ENCODE results near the gene NEURL4. TPM values are rescaled to one million over a fixed set of nuclear protein-coding genes. Genes with fewer than 3 reads are reported as not detected.
"Not testable (repeated sequence)": the region's sequence is repeated elsewhere in the genome, so short reads cannot be mapped to it uniquely, and the experiment has no call there.

The NEURL4 gene
- total RNA-seq = 10 to 100 TPM; 37.6 to 76.7 TPM

- Mint-ChIP-seq H3K9me3 (no peaks in the 10 kb centered on the region), H3K27ac (peak within 1 kb of the TSS; percentile 95 to 98), H3K4me1 (ENCODE audit: low read depth in 2 of 2) (peaks cover 30 to 33% of the 10 kb centered on the region in 2 donors), H3K4me3 (peak within 1 kb of the TSS; percentile 96), H3K36me3 (no peaks in the 10 kb centered on the region), H3K27me3 (no peaks in the 10 kb centered on the region)
- DNase-seq (ENCODE audit: low spot score) (no peak), ATAC-seq (peak in 1 of 2 donors; percentile 28)
These were observed at the start of gene NEURL4 for GRCh38 chr17:7328840-7329373. Gene NEURL4 (minus strand): TSS chr17:7329335. CDS start chr17:7329312, 23 bp downstream.

- Mint-ChIP-seq H3K4me3 (no peak overlapping the region), H3K4me1 (ENCODE audit: low read depth in 2 of 2) (no peaks in the 10 kb centered on the region), H3K27me3 (peaks cover 9 to 15% of the 10 kb centered on the region in 2 donors), H3K9me3 (peaks cover 3% of the 10 kb centered on the region), H3K36me3 (peaks cover 5% of the 10 kb centered on the region), H3K27ac (no peak overlapping the region)
- DNase-seq (ENCODE audit: low spot score) (no peak), ATAC-seq (no peak)
These were observed 45.2 kb upstream of the NEURL4 start for GRCh38 chr17:7374353-7374752.

GRCh38 chr17:7370853-7371252 is 41.7 kb upstream of the NEURL4 start:
- Mint-ChIP-seq H3K27me3 (no peaks in the 10 kb centered on the region), H3K9me3 (no peaks in the 10 kb centered on the region), H3K27ac (no peak overlapping the region), H3K4me1 (ENCODE audit: low read depth in 2 of 2) (no peaks in the 10 kb centered on the region), H3K36me3 (no peaks in the 10 kb centered on the region), H3K4me3 (no peak overlapping the region)
- ATAC-seq (no peak), DNase-seq (ENCODE audit: low spot score) (no peak)

- H3K9me3 Mint-ChIP-seq = no peaks in the 10 kb centered on the region
- no peak for DNase-seq (ENCODE audit: low spot score)
- ATAC-seq = no peak
- H3K36me3 Mint-ChIP-seq = no peaks in the 10 kb centered on the region
- no peaks in the 10 kb centered on the region for H3K27me3 Mint-ChIP-seq
- H3K4me3 Mint-ChIP-seq = no peak overlapping the region
- H3K27ac Mint-ChIP-seq = no peak overlapping the region
- no peaks in the 10 kb centered on the region for H3K4me1 Mint-ChIP-seq (ENCODE audit: low read depth in 2 of 2)
These were observed 40.7 kb upstream of the NEURL4 start for GRCh38 chr17:7369825-7370224.

GRCh38 chr17:7368599-7368994 is 39.5 kb upstream of the NEURL4 start:
- not testable (repeated sequence) for H3K9me3 Mint-ChIP-seq; H3K27ac Mint-ChIP-seq; H3K36me3 Mint-ChIP-seq; H3K4me1 Mint-ChIP-seq (ENCODE audit: low read depth in 2 of 2); H3K4me3 Mint-ChIP-seq; ATAC-seq; H3K27me3 Mint-ChIP-seq; DNase-seq (ENCODE audit: low spot score)

GRCh38 chr17:7367918-7368598 is 38.9 kb upstream of the NEURL4 start:
- H3K27me3 Mint-ChIP-seq = no peaks in the 10 kb centered on the region
- DNase-seq (ENCODE audit: low spot score) (no peak), ATAC-seq (no peak)
- H3K9me3 Mint-ChIP-seq = no peaks in the 10 kb centered on the region
- H3K4me1 Mint-ChIP-seq (ENCODE audit: low read depth in 2 of 2) = no peaks in the 10 kb centered on the region
- H3K4me3 Mint-ChIP-seq = no peak overlapping the region
- no peaks in the 10 kb centered on the region for H3K36me3 Mint-ChIP-seq
- no peak overlapping the region for H3K27ac Mint-ChIP-seq

GRCh38 chr17:7367083-7367482 is 37.9 kb upstream of the NEURL4 start:
- Mint-ChIP-seq H3K9me3 (no peaks in the 10 kb centered on the region), H3K36me3 (no peaks in the 10 kb centered on the region), H3K4me1 (ENCODE audit: low read depth in 2 of 2) (no peaks in the 10 kb centered on the region), H3K4me3 (no peak overlapping the region), H3K27me3 (no peaks in the 10 kb centered on the region), H3K27ac (no peak overlapping the region)
- no peak for DNase-seq (ENCODE audit: low spot score)
- ATAC-seq = peak in 1 of 2 donors; percentile 28

- H3K9me3 Mint-ChIP-seq; H3K4me1 Mint-ChIP-seq (ENCODE audit: low read depth in 2 of 2); ATAC-seq; H3K4me3 Mint-ChIP-seq; H3K27ac Mint-ChIP-seq; DNase-seq (ENCODE audit: low spot score); H3K27me3 Mint-ChIP-seq; H3K36me3 Mint-ChIP-seq: not testable (repeated sequence)
These were observed 36.8 kb upstream of the NEURL4 start for GRCh38 chr17:7365963-7366362.

- H3K27me3 Mint-ChIP-seq = no peaks in the 10 kb centered on the region
- no peak overlapping the region for H3K4me3 Mint-ChIP-seq
- no peaks in the 10 kb centered on the region for H3K9me3 Mint-ChIP-seq
- H3K36me3 Mint-ChIP-seq = no peaks in the 10 kb centered on the region
- no peaks in the 10 kb centered on the region for H3K4me1 Mint-ChIP-seq (ENCODE audit: low read depth in 2 of 2)
- no peak for DNase-seq (ENCODE audit: low spot score)
- no peak for ATAC-seq
- no peak overlapping the region for H3K27ac Mint-ChIP-seq
These were observed 34.2 kb upstream of the NEURL4 start for GRCh38 chr17:7363311-7363710.

- no peak overlapping the region for H3K27ac Mint-ChIP-seq
- no peaks in the 10 kb centered on the region for H3K36me3 Mint-ChIP-seq
- DNase-seq (ENCODE audit: low spot score) = no peak
- no peak overlapping the region for H3K4me3 Mint-ChIP-seq
- no peaks in the 10 kb centered on the region for H3K27me3 Mint-ChIP-seq
- no peak for ATAC-seq
- no peaks in the 10 kb centered on the region for H3K9me3 Mint-ChIP-seq
- H3K4me1 Mint-ChIP-seq (ENCODE audit: low read depth in 2 of 2) = no peaks in the 10 kb centered on the region
These were observed 32.8 kb upstream of the NEURL4 start for GRCh38 chr17:7361906-7362305.

- Mint-ChIP-seq H3K4me1 (ENCODE audit: low read depth in 2 of 2) (peaks cover 15 to 22% of the 10 kb centered on the region in 2 donors), H3K9me3 (no peaks in the 10 kb centered on the region), H3K36me3 (no peaks in the 10 kb centered on the region), H3K27ac (no peak overlapping the region), H3K27me3 (no peaks in the 10 kb centered on the region), H3K4me3 (no peak overlapping the region)
- ATAC-seq (no peak), DNase-seq (ENCODE audit: low spot score) (no peak)
These were observed 28.2 kb upstream of the NEURL4 start for GRCh38 chr17:7357381-7357780.

GRCh38 chr17:7356756-7357155 is 27.6 kb upstream of the NEURL4 start:
- H3K4me3 Mint-ChIP-seq = no peak overlapping the region
- DNase-seq (ENCODE audit: low spot score) = no peak
- no peaks in the 10 kb centered on the region for H3K9me3 Mint-ChIP-seq
- H3K27me3 Mint-ChIP-seq = no peaks in the 10 kb centered on the region
- no peak for ATAC-seq
- no peaks in the 10 kb centered on the region for H3K36me3 Mint-ChIP-seq
- H3K27ac Mint-ChIP-seq = no peak overlapping the region
- H3K4me1 Mint-ChIP-seq (ENCODE audit: low read depth in 2 of 2) = peaks cover 17 to 24% of the 10 kb centered on the region in 2 donors

GRCh38 chr17:7356072-7356549 is 27.0 kb upstream of the NEURL4 start:
- no peaks in the 10 kb centered on the region for H3K9me3 Mint-ChIP-seq
- no peak overlapping the region for H3K4me3 Mint-ChIP-seq
- peaks cover 17 to 27% of the 10 kb centered on the region in 2 donors for H3K4me1 Mint-ChIP-seq (ENCODE audit: low read depth in 2 of 2)
- ATAC-seq (peak; percentile 54 to 66), DNase-seq (ENCODE audit: low spot score) (peak; percentile 88)
- no peak overlapping the region for H3K27ac Mint-ChIP-seq
- H3K27me3 Mint-ChIP-seq = no peaks in the 10 kb centered on the region
- no peaks in the 10 kb centered on the region for H3K36me3 Mint-ChIP-seq

GRCh38 chr17:7355573-7355972 is 26.4 kb upstream of the NEURL4 start:
- no peaks in the 10 kb centered on the region for H3K36me3 Mint-ChIP-seq
- ATAC-seq = no peak
- DNase-seq (ENCODE audit: low spot score) = no peak
- peaks cover 17 to 30% of the 10 kb centered on the region in 2 donors for H3K4me1 Mint-ChIP-seq (ENCODE audit: low read depth in 2 of 2)
- no peak overlapping the region for H3K4me3 Mint-ChIP-seq
- H3K27me3 Mint-ChIP-seq = no peaks in the 10 kb centered on the region
- no peaks in the 10 kb centered on the region for H3K9me3 Mint-ChIP-seq
- H3K27ac Mint-ChIP-seq = no peak overlapping the region

Data from natural killer cell treated with Interleukin-12 subunit alpha and Interleukin-12 subunit beta and Interleukin-15 and Interleukin-18, amount 100 ng/mL, for 72 hours (primary cell).